HK-2 (cell line): ENCODE results near the gene GKAP1.
"Not testable (repeated sequence)": the region's sequence is repeated elsewhere in the genome, so short reads cannot be mapped to it uniquely, and the experiment has no call there.

ENCODE experiments used
- DNase-seq: peaks from one replicate; pipeline ENCODE4 v3.0.0-alpha.2; 2018; ENCODE audit not compliant: unreplicated experiment

GKAP1 gene

GRCh38 chr9:83728591-83729368 lies 88.8 kb downstream of the GKAP1 start:
- DNase-seq, result not testable (repeated sequence)

- no peak for DNase-seq
Measured at GRCh38 chr9:83724436-83724835, 93.1 kb downstream of the GKAP1 start.

- no peak for DNase-seq
Measured at GRCh38 chr9:83722726-83723495, 94.7 kb downstream of the GKAP1 start.

DNA sequence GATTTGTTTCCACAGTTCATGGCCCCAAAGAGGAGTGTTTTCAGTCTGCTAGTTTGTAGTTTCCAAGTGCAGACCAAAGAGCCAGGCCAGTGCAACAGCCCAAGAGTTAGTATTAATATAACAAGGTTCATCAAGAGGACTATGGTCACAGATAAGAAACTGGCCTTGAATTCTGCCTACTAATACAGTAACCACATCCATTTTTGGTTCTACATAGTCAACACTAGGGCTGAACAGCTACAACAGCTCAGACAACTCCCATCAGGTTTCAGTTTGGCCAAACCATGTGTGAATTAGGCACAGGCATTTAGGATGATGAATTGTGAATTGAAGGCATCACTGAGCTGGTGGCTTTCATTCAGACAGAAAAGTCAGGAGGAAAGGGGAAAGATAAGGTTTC lies 96.1 kb downstream of the GKAP1 start:
- no peak for DNase-seq

GRCh38 chr9:83715794-83716193 lies 101.8 kb downstream of the GKAP1 start:
- no peak for DNase-seq

- no peak for DNase-seq
Measured at GRCh38 chr9:83715221-83715620, 102.3 kb downstream of the GKAP1 start.

DNA sequence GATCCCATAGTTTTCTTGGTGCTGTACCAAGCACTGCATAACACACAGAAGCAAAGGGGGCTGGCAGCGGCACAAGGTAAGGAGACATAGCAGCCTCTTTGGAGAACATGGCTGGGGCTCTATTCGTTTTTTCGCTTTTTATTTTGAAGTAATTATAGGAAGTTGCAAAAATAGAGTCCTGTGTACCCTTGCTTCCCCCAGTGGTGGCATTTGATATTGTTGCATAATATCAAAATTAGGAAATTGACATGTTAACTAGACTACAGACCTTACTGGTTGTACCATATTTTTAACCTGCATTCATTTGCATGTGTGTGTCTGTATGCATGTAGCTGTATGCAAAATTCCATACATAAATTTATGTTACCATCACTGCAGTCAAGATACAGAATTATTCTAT lies 103.2 kb downstream of the GKAP1 start:
- no peak for DNase-seq

DNA sequence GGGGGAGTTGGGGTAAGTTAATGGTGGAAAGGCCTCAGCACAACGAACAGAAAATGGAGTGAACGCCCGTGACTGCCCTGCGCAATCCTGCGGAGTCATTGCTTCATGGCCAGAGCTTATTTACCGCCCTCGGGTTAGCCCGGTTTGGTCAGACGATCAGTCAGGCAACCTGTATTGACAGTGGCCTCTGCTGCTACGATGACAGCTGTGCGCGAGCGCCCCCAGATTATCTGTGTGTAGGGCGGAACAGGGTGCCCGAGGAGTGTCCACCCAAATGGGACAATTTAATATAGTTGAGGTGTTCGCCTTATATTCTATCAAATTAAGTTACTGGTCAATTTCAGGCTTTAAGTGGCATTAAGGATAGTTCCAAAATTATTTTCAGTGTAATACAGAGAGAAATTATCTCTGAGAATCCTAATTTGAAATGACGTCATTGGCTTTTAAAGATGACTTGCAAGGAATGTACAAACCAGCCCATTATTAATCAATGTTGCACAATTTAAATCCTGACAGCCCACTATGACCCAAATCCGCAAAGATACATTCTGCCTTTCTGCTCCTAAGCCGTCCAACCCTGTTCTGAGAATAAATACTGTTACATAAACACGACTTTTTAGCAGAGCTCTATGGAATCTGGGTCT lies 108.9 kb downstream of the GKAP1 start:
- DNase-seq, result peak; percentile 52

DNA sequence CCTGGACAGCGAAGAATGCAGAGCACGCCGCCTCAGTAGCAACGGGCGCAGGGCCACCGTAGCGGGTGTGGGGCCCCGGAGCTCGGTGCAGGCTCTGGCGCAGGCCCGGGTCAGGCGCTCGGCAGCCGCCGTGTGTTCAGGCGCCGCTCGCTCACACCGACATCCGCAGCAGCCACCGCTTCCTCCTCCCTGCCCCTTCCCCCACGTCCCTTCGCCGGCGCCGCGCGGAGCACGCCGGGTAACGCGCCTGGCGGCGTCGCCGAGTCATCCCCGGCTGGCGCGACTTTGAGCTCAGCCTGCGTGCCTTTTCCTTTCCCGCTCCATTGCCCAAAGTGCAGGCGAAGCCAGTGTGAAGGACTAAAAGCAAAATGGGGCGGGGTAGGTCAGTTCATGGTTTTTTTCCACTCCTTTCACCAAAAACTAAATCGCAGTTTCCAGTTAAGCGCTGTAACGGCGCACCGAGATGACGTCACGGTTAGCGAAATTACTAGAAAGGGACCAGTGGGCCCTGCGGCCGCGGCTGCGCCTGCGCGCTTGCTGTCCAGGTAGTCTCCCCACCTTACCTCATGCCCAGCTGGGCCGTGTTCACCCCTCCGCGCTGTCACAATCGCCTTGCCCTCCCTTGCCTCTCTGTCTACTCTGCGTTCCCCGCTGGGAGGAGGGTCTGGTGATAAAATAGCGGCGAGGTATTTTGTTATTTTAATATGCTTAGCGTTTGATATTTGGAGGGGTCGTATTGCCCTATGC lies 109.6 kb downstream of the GKAP1 start, which contains the start of gene UBQLN1:
TSS of gene UBQLN1 (minus strand) at position 191 of the 747 bp plus-strand sequence. CDS start 279 bp downstream, outside the sequence.
- peak; percentile 92 for DNase-seq

- DNase-seq, result no peak
Measured at GRCh38 chr9:83707518-83707767, 110.1 kb downstream of the GKAP1 start.

GRCh38 chr9:83706676-83707517 lies 110.7 kb downstream of the GKAP1 start:
- peak; percentile 49 for DNase-seq

DNA sequence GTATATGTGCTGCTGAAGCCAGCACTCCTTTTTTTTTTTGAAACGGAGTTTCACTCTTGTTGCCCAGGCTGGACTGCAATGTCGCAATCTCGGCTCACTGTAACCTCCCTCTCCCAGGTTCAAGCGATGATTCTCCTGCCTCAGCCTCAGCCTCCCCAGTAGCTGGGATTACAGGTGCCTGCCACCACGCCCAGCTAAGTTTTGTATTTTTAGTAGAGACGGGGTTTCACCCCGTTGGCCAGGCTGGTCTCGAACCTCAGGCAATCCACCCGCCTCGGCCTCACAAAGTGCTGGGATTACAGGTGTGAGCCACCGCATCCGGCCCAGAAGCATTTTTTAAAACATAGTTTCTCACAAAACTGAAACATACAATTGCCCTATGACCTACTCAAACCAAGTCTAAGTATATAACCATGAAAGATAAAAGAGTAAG lies 112.3 kb downstream of the GKAP1 start:
- DNase-seq, result not testable (repeated sequence)

DNA sequence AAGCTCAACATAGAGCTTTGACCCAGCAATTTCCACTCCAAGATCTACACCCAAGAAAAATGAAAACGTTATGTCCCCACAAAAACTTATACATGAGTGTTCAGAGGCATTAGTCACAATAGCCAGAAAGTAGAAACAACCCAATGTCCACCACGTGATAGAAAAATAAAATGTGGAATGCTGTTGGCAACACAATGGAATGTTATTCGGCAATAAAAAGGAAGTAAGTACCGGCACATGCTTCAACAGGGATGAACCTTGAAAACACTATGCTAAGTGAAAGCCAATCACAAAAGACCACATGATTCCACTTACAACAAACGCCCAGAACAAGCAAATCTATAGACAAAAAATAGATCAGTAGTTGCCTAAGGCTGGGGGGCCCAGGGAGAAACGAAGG lies 115.8 kb downstream of the GKAP1 start:
- DNase-seq, result no peak

GRCh38 chr9:83701286-83701685 lies 116.3 kb downstream of the GKAP1 start:
- DNase-seq, result no peak

- no peak for DNase-seq
Measured at GRCh38 chr9:83699615-83700014, 118.0 kb downstream of the GKAP1 start.

GRCh38 chr9:83698976-83699585 lies 118.5 kb downstream of the GKAP1 start:
- DNase-seq, result no peak

DNA sequence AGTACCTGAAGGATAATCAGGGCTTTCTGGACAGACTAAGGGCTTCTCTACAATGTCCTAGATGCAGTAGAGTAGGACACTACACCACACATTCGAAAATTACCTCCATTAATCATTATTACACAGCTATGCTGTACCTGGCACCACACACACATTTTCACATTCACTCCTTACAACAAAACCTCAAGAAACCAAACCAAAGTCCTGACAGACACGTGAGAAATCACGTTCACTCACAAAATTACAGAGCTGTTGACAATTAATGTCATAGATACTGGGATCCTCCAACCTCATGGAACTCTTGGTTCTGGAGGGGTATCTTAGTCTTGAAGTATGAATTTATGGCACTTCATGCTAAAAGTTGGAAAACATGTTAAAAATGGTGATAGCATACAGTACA lies 126.1 kb downstream of the GKAP1 start:
- DNase-seq, result no peak
